ENCODE measurements around the gene PRRT4. TPM values are rescaled to one million over a fixed set of nuclear protein-coding genes. Genes with fewer than 3 reads are reported as not detected.

The PRRT4 gene
- total RNA-seq, 1 experiment from 2014 or later: 0.24 TPM

GRCh38 chr7:128318691-128319090 is 42.8 kb downstream of the PRRT4 start:
- no peak overlapping the region for H2AFZ ChIP-seq (ENCODE audit: low read length)
- Mint-ChIP-seq H3K27me3 (ENCODE audit: low read depth) (no peaks in the 10 kb centered on the region), H3K36me3 (ENCODE audit: insufficient read depth in 1 of 3, low read depth in 3 of 3) (peaks cover 50 to 85% (median 81%) of the 10 kb centered on the region in 3 experiments; a peak in 6 of 7 replicates), H3K4me1 (peaks cover 0 to 3% of the 10 kb centered on the region in 2 experiments; a peak in 1 of 4 replicates), H3K27ac (no peak overlapping the region), H3K9me3 (no peaks in the 10 kb centered on the region), H3K4me3 (no peak overlapping the region)
- no peak overlapping the region for H4K91ac ChIP-seq (ENCODE audit: insufficient read length, low read depth, low read length)
- WGBS (ENCODE audit: extremely low coverage, insufficient read length, low lambda C conversion rate): no CpG with 5 or more reads among the region's 5 CpGs
- H3K23me2 ChIP-seq (ENCODE audit: insufficient read length, low read depth, low read length, poor library complexity, severe bottlenecking): no peaks in the 10 kb centered on the region
- H2AK5ac ChIP-seq (ENCODE audit: insufficient read length, low read length): no peak overlapping the region
- no peak overlapping the region for H2BK5ac ChIP-seq (ENCODE audit: insufficient read length, low read length)
- H2BK15ac ChIP-seq (ENCODE audit: low read depth, low read length): no peak overlapping the region
- H3K27ac ChIP-seq (ENCODE audit: insufficient read length, low read depth, low read length): no peak overlapping the region
- H3K9ac ChIP-seq (ENCODE audit: extremely low read depth, insufficient read length, low read length): no peak overlapping the region
- no peaks in the 10 kb centered on the region for H3K27me3 ChIP-seq (ENCODE audit: insufficient read depth, low read length)
- H4K8ac ChIP-seq (replicated peaks; ENCODE audit: insufficient read length, low read depth, low read length): no peak overlapping the region
- no peaks in the 10 kb centered on the region for H4K20me1 ChIP-seq (ENCODE audit: control insufficient read depth, insufficient read depth, insufficient read length)
- no peaks in the 10 kb centered on the region for H3K9me3 ChIP-seq (ENCODE audit: control insufficient read depth, low read depth, low read length)
- no peaks in the 10 kb centered on the region for H3K4me1 ChIP-seq (ENCODE audit: insufficient read depth, low read length)
- H3K79me1 ChIP-seq (ENCODE audit: insufficient read depth, low read depth, low read length, poor library complexity, severe bottlenecking): no peaks in the 10 kb centered on the region
- H3K56ac ChIP-seq (ENCODE audit: insufficient read length, low read depth, low read length): no peak overlapping the region
- no peak overlapping the region for H3K4me2 ChIP-seq (ENCODE audit: insufficient read depth, insufficient read length, low read length)
- TF ChIP-seq CTCF (conservative IDR thresholded peaks at IDR 0.05): no peak
- H3K23ac ChIP-seq (ENCODE audit: insufficient read length, low read depth, low read length): no peak overlapping the region
- H3T11ph ChIP-seq (ENCODE audit: low read length): no peak overlapping the region
- H2BK120ac ChIP-seq (ENCODE audit: low read depth, low read length, poor library complexity, severe bottlenecking): no peak overlapping the region
- H3K79me2 ChIP-seq (ENCODE audit: insufficient read depth, low read length): no peaks in the 10 kb centered on the region
- no peak overlapping the region for H2BK12ac ChIP-seq (ENCODE audit: insufficient read length, low read depth, low read length)
- no peak overlapping the region for H2BK20ac ChIP-seq (ENCODE audit: low read depth, low read length, poor library complexity, severe bottlenecking)
- no peak for DNase-seq
- no peak overlapping the region for H4K5ac ChIP-seq (ENCODE audit: insufficient read length, low read depth, low read length)
- H3K14ac ChIP-seq (ENCODE audit: insufficient read depth, low read length): no peak overlapping the region
- no peak overlapping the region for H3K18ac ChIP-seq (ENCODE audit: insufficient read length, low read depth, low read length)
- H3K4ac ChIP-seq (ENCODE audit: low read depth, low read length): no peak overlapping the region

Data from H9 (cell line).